Astrocyte (in vitro differentiated cells and primary cell): ENCODE data around the gene CD151. TPM values are rescaled to one million over a fixed set of nuclear protein-coding genes. Genes with fewer than 3 reads are reported as not detected.

Experiments used
- DNase-seq: peaks from one replicate; pipeline ENCODE4 v3.0.0-alpha.2; 2010; ENCODE audit warnings: low read depth
- FAIRE-seq: peaks from 2 replicates; lab custom pipeline; 2011; peaks lifted over from hg19 to GRCh38; lab: Jason Lieb, UNC
- H2AFZ ChIP-seq: 2 replicates; pipeline ENCODE4 v1.6.0; 2012; ENCODE audit warnings: low read depth, low read length, inconsistent platforms
- H3K27ac ChIP-seq: 2 replicates; pipeline ENCODE4 v1.5.1; 2011; ENCODE audit warnings: low read depth, low read length, inconsistent platforms
- H3K27me3 ChIP-seq: 2 replicates; pipeline ENCODE4 v1.6.0; 2011; ENCODE audit warnings: low read length, inconsistent platforms; ENCODE audit not compliant: insufficient read depth
- H3K36me3 ChIP-seq: 2 replicates; pipeline ENCODE4 v1.5.1; 2011; ENCODE audit warnings: low read length, inconsistent platforms; ENCODE audit not compliant: insufficient read depth
- H3K4me1 ChIP-seq: 2 replicates; pipeline ENCODE4 v1.5.1; 2011; ENCODE audit warnings: low read length, inconsistent platforms; ENCODE audit not compliant: insufficient read depth
- H3K4me2 ChIP-seq: 2 replicates; pipeline ENCODE4 v1.6.0; 2012; ENCODE audit warnings: low read length, inconsistent platforms
- H3K4me3 ChIP-seq: 2 replicates; pipeline ENCODE4 v1.5.1; 2011; ENCODE audit warnings: low read depth, mild to moderate bottlenecking, low read length, inconsistent platforms; ENCODE audit not compliant: insufficient read depth
- H3K79me2 ChIP-seq: 2 replicates; pipeline ENCODE4 v1.6.0; 2012; ENCODE audit warnings: mild to moderate bottlenecking, low read length, inconsistent platforms; ENCODE audit not compliant: insufficient read depth
- H3K9ac ChIP-seq: 2 replicates; pipeline ENCODE4 v1.6.0; 2012; ENCODE audit warnings: mild to moderate bottlenecking, low read length, inconsistent platforms
- H3K9me3 ChIP-seq: 2 replicates; pipeline ENCODE4 v1.5.1; 2012; ENCODE audit warnings: low read depth, mild to moderate bottlenecking, low read length, inconsistent platforms; ENCODE audit not compliant: insufficient read depth
- H4K20me1 ChIP-seq: 2 replicates; pipeline ENCODE4 v1.6.0; 2012; ENCODE audit warnings: low read length, inconsistent platforms; ENCODE audit not compliant: insufficient read depth
- H3K27ac Mint-ChIP-seq: one replicate; pipeline ENCODE4 v1.8.0; 2021; ENCODE audit warnings: mild to moderate bottlenecking, mixed read lengths; ENCODE audit not compliant: unreplicated experiment
- H3K27me3 Mint-ChIP-seq: one replicate; pipeline ENCODE4 v1.8.0; 2021; ENCODE audit warnings: low read depth, mixed read lengths; ENCODE audit not compliant: unreplicated experiment
- H3K36me3 Mint-ChIP-seq: one replicate; pipeline ENCODE4 v1.8.0; 2021; ENCODE audit warnings: low read depth, mixed read lengths; ENCODE audit not compliant: unreplicated experiment
- H3K4me1 Mint-ChIP-seq: one replicate; pipeline ENCODE4 v1.8.0; 2021; ENCODE audit warnings: low read depth, mixed read lengths; ENCODE audit not compliant: unreplicated experiment
- H3K4me3 Mint-ChIP-seq: one replicate; pipeline ENCODE4 v1.8.0; 2021; ENCODE audit warnings: mild to moderate bottlenecking, moderate library complexity, mixed read lengths; ENCODE audit not compliant: unreplicated experiment
- H3K9me3 Mint-ChIP-seq: one replicate; pipeline ENCODE4 v1.8.0; 2021; ENCODE audit warnings: mild to moderate bottlenecking, mixed read lengths; ENCODE audit not compliant: unreplicated experiment
- CTCF ChIP-seq: IDR thresholded peaks from 2 replicates; pipeline ENCODE4 v1.5.1; 2011; ENCODE audit warnings: low read depth, mild to moderate bottlenecking, inconsistent platforms, low read length, moderate library complexity; ENCODE audit not compliant: insufficient read depth
- EZH2 ChIP-seq: IDR thresholded peaks from 2 replicates; pipeline ENCODE4 v1.6.1; 2012; ENCODE audit warnings: mild to moderate bottlenecking, low read length, inconsistent platforms; ENCODE audit not compliant: insufficient read depth
- total RNA-seq: library from RNA; stranded (reverse); gene quantifications from 2 replicates; pipeline ENCODE4 v1.2.1, GENCODE V29; 2021

The CD151 gene
- total RNA-seq, 1 donor from 2014 or later = 421 TPM

GRCh38 chr11:798093-798713, 34.5 kb upstream of the CD151 start, which contains the start of gene SLC25A22:
SLC25A22 (minus strand) TSS chr11:798281; CDS start chr11:795006, 3,275 bp downstream.
- Histone ChIP-seq H3K9me3 (no peaks in the 10 kb centered on the region), H3K9ac (peak within 1 kb of the TSS; percentile 86), H4K20me1 (peaks cover 55% of the 10 kb centered on the region), H3K4me2 (peak within 1 kb of the TSS; percentile 96), H3K27ac (peak within 1 kb of the TSS; percentile 81), H3K4me3 (peak within 1 kb of the TSS; percentile 77), H3K79me2 (peaks cover 11% of the 10 kb centered on the region), H2AFZ (peak within 1 kb of the TSS; percentile 56), H3K27me3 (no peaks in the 10 kb centered on the region), H3K36me3 (no peaks in the 10 kb centered on the region), H3K4me1 (peaks cover 16% of the 10 kb centered on the region)
- Mint-ChIP-seq H3K4me1 (no peaks in the 10 kb centered on the region), H3K36me3 (peaks cover 2% of the 10 kb centered on the region), H3K9me3 (no peaks in the 10 kb centered on the region), H3K27ac (peak within 1 kb of the TSS; percentile 78), H3K4me3 (peak within 1 kb of the TSS; percentile 85), H3K27me3 (no peaks in the 10 kb centered on the region)
- DNase-seq (peak; percentile 48), FAIRE-seq (no peak)
- peak; percentile 19 for TF ChIP-seq CTCF
- no peak for TF ChIP-seq EZH2

DNA sequence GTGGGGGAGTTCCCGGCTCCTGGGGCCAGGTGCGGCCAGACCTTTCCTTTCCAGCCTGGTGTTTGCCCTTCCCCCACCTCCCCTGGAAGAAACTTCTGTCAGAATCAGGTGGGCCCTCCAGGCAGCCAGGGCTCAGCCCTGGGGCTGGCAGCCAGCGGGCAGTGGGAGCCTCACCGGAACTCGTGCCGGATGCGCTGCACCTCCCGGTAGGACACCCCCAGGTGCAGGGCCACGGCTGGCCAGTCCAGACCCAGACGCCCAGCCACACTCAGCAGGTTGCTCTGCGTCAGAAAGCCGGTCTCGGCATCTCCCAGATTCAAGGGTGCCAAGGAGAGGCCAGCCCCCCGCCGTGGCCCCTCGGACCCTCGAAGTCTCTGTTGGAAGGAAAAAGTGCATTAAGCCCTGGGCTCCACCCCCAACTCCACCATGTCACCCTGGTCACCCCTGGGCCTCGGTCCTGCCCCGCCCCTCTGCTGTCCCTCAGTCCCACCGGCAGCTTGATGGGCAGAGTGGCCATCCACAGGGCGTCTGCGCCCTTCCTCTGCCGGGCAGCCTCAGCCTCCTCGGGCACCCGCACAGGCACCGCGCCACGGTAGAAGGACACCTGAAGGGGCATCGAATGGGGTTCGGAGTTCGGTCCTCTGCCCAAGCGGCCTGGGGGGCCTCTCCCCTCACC, 33.0 kb upstream of the CD151 start:
- Mint-ChIP-seq H3K4me1 (no peaks in the 10 kb centered on the region), H3K27ac (no peak overlapping the region), H3K4me3 (no peak overlapping the region), H3K9me3 (no peaks in the 10 kb centered on the region), H3K36me3 (no peaks in the 10 kb centered on the region), H3K27me3 (no peaks in the 10 kb centered on the region)
- Histone ChIP-seq H3K27ac (no peak overlapping the region), H3K79me2 (peaks cover 27% of the 10 kb centered on the region), H3K4me1 (peaks cover 31% of the 10 kb centered on the region), H4K20me1 (peaks cover 42% of the 10 kb centered on the region), H2AFZ (no peak overlapping the region), H3K9ac (no peak overlapping the region), H3K9me3 (no peaks in the 10 kb centered on the region), H3K36me3 (no peaks in the 10 kb centered on the region), H3K27me3 (no peaks in the 10 kb centered on the region), H3K4me2 (no peak overlapping the region), H3K4me3 (no peak overlapping the region)
- TF ChIP-seq EZH2 = no peak
- no peak for TF ChIP-seq CTCF
- FAIRE-seq = no peak
- no peak for DNase-seq

- Histone ChIP-seq H3K9me3 (no peaks in the 10 kb centered on the region), H3K27me3 (no peaks in the 10 kb centered on the region), H3K9ac (no peak overlapping the region), H2AFZ (no peak overlapping the region), H4K20me1 (peaks cover 35% of the 10 kb centered on the region), H3K27ac (no peak overlapping the region), H3K36me3 (no peaks in the 10 kb centered on the region), H3K4me1 (peaks cover 33% of the 10 kb centered on the region), H3K4me3 (no peak overlapping the region), H3K4me2 (no peak overlapping the region), H3K79me2 (peaks cover 27% of the 10 kb centered on the region)
- no peaks in the 10 kb centered on the region for H3K27me3 Mint-ChIP-seq
- DNase-seq = no peak
- H3K9me3 Mint-ChIP-seq = no peaks in the 10 kb centered on the region
- no peaks in the 10 kb centered on the region for H3K36me3 Mint-ChIP-seq
- no peak for TF ChIP-seq EZH2
- FAIRE-seq = no peak
- H3K4me3 Mint-ChIP-seq = no peak overlapping the region
- no peak overlapping the region for H3K27ac Mint-ChIP-seq
- no peaks in the 10 kb centered on the region for H3K4me1 Mint-ChIP-seq
These were observed 32.3 kb upstream of the CD151 start for GRCh38 chr11:800473-800872.
